ENCODE data around the gene TOR1A.
A peak's percentile ranks its signal among the peaks of the same experiment; 100 is the strongest.
"Not testable (repeated sequence)": the region's sequence is repeated elsewhere in the genome, so short reads cannot be mapped to it uniquely, and the experiment has no call there.

The TOR1A gene

DNA sequence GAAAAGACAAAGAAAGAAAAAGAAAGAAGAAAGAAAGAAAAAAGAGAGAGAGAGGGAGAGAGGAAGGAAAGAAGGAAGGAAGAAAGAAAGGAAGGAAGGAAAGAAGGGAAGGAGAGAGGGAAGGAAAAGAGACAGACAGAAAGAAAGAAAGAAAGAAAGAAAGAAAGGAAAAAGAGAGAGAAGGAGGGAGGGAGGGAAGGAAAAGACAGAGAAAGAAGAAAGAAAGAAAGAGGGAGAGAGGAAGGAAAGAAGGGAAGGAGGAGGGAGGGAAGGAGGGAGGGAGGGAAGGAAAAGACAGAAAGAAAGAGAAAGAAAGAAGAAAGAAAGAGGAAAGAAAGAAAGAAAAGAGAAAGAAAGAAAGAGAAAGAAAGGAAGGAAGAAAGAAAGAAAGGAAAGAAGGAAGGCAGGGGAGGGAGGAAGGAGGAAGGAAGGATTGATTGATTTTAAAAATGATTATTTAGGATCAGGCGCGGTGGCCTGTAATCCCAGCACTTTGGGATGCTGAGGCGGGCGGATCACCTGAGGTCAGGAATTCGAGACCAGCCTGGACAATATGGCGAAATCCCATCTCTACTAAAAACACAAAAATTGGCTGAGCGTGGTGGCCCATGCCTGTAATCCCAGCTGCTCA, 44.3 kb downstream of the TOR1A start:
- no peak for DNase-seq

DNA sequence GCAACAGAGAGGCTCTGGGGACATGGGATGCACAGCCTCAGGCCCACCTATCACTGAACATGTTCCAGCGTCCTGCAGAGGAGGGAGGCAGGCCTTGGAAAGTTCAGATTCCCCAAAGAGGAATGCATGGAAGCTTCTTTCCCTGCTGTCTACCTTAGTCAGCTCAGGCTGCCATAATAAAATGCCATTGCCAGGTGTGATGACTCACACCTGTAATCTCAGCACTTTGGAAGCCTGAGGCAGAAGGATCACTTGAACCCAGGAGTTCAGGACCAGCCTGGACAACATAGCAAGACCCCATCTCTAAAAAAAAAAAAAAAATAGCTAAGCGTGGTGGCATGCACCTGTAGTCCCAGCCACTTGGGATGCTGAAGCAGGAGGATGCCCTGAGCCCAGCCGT, 45.5 kb downstream of the TOR1A start:
- no peak for DNase-seq

DNA sequence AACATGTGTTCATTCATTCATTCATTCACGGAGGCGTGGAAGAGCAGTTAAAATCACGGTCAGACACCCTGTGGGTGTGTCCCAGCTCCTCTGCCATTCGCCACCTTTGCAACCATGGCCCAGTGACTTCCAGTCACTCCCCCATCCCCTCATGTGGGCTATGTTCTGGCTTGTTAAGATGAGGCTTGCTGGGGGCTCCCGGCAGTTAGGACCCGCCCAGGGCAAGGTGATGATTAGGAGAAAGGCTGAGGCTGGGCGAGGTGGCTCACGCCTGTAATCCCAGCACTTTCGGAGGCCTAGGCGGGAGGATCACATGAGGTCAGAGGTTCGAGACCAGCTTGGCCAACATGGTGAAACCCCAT, 46.2 kb downstream of the TOR1A start:
- DNase-seq, result no peak

DNA sequence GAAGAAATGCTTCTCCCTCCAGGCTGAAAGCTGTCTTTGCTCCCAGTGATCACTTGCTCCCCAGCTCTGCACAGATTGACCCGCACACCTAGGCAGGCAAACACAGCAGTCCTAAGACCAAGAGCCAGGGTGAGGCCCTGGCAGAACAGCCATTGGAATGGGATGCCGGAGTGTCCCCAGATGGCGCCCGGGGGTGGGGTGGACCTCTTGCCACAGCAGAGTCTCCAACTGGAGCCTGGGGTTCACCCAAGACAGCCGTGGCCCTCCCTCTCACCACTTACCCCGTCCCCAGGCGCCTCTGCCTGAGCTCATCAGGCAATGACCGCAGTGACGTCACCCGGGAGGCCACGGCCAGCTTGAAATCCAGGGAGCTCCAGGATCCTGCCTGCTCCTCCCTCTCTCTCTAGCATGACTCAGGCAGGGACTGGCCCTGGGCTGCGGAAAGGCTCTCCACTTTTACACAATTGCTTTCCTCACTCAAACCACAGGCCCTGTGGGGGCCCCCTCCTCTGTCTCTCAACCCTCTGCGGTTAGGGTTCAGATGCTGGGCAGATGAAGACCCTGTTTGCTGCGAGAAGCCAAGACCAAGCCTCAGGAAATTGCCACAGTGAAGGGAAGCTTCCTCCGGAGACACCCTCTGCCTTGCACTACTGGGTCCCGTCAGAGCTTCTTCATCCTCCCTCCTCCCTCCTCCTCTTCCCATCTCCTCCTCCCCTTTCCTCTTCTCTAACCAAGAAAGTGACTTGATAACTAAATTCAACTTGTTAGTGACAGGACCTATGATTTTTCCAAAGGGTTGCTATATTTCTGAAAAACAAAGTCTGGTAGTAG, 46.8 kb downstream of the TOR1A start:
- DNase-seq, result peak; percentile 17

DNA sequence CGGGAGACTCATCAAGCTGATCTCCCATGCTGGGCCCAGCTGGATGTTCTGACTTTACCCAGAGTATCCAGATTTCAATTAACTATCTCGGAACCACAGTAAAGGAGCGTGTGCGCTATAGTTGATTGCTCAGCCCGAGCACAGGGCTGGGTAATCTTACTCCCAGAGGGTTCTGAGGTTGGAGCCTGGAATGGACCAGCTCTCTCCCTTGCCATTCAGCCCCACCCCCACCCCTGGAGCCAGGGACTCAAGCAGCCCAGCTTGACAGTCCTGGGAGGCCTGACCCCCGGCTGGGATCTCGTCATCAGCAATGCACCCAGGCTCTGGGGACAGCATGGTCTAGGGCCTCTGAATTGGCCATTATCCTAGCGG, 47.4 kb downstream of the TOR1A start:
- DNase-seq, result no peak

DNA sequence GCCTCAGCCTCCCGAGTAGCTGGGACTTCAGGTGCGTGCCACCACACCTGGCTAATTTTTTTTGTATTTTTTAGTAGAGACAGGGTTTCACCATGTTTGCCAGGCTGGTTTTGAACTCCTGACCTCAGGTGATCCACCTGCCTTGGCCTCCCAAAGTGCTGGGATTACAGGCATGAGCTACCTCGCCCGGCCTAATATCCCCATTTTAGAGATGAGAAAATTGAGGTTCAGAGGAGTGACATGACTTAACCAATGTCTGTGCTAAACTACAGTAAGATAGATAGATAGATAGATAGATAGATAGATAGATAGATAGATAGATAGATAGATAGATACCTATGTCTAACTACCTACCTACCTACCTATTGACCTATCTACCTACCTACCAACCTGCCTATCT, 47.8 kb downstream of the TOR1A start:
- DNase-seq, result not testable (repeated sequence)

DNA sequence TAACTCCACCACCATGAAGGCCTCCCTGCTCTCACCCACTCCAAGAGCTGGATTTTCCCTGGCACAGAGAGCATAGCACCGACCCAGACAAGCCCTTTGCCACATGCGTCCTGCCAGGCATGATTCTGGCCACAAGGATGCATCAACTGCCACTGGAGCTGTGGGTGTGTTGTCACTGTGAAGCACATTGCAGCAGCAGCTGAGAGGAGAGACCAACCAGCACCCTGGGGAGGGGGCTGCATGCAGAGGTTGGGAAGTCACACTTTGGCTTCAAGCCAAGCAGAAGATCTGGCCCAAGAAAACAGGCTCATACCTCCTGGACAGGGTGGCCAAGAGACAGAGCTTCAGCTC, 48.5 kb downstream of the TOR1A start:
- no peak for DNase-seq

DNA sequence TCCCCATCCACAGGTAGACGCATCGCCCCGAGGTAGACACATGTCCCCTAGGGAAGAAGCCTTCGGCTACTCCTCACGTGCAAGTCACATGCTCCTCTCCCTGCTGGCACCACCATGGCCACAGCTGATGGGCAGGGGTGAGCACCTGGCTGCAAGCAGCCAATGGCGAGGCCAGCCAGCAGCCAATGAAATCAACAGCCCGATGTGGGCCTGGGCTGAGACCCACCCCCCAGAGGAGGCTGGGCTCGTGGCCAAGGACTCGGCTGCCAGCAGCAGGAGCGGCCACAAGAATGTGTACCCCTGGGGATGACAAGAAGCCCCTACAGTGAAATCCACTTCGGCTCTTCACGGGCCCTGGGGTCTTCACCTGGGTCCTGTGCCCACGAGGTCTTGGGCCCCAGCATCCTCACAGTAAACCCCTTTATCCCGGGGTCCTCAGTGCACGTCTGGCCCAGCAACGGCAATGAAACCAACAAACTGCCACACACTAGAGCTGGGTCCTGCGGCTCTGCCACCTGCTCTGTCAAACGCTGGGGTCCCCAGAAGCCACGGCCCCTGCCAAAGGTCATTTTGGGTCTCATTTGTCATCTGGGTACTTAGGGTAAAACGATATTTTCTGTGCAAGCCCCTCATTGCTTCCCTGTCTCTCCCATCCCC, 49.0 kb downstream of the TOR1A start:
- no peak for DNase-seq

DNA sequence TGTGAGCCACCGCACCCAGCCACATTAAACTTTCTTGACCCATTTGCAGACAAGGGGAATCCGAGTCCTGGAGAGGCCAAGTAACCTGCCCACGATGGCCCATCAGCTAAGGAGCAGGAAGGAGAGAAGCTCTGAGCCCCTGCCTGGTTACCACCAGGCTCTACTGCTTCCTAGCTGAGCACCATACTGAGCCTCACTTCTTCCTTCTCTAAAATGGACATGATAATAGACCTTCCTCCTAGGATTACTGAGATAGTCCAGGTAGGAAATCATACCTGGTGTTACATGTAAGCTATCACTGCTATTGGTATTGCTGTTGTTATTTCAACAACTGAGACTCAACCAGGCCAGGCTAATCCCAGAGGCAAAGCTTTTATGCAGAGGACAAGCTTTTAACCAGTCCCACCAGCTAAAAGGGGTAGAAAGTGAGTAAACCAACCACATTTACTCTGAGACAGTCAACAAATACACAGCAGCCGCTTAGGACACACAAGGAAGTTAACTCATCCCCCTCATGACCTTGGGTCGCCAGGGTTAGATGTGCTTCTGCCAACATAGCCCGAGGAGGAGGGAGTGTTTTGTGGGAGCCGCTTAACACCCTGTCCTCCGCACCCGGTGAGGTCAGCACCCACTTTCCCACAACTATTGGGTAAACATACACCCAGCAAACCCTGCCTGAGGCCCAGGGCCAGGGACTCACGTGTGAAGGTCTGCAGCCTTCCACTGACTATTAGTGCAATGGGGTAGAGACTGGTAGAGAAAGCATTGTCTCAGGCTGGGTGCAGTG, 50.5 kb downstream of the TOR1A start:
- DNase-seq, result no peak

DNA sequence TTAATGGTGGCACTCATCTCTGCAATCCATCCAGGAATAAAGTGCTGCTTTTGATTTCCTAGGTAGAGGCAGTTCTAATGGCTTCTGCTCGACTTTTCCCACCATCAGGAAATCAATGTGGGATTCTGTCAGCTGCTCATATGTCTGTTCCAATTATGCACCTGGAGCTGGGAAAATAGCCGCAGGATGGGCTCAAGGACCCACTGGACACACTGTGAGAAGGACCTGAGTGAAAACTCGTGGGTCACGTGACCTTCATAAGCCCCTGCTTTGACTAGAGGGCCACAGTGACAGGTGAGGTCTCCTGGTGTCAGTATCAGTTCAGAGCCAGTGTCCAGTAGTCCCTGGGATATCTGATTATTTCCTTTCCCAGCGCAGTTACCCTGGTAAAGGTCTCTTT, 53.2 kb downstream of the TOR1A start:
- no peak for DNase-seq

DNA sequence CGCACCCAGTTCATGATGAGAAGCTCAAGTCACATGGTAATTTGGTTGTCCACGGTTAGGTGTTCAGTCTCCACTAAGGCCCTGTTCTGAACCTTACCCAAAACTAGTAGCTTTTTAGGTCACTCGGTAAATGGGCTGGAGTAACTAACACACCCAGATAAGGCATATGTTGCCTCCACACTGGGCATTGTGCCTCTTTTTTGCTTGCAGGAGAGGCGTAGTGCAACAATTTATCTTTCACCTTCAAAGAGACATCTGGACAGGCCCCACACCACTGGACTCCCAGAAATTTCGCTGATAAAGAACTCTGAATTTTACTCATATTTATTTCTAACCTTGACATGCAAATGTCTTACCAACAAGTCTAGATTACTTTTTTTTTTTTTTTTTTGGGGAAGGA, 54.3 kb downstream of the TOR1A start:
- no peak for DNase-seq

DNA sequence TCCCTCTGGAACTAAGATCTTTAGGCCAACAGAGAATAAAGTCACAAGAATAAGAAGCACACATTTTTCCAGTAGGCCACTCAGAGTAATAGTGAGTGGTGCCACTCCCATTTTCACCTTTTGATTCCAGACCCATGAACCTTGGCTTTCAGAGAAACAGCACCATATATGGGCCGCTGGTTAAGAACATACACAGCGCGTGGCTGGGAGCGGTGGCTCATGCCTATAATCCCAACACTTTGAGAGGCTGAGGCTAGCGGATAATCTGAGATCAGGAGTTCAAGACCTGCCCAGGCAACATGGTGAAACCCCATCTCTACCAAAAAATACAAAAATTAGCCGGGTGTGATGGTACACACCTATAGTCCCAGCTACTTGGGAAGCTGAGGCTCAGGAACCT, 55.5 kb downstream of the TOR1A start:
- DNase-seq, result no peak

DNA sequence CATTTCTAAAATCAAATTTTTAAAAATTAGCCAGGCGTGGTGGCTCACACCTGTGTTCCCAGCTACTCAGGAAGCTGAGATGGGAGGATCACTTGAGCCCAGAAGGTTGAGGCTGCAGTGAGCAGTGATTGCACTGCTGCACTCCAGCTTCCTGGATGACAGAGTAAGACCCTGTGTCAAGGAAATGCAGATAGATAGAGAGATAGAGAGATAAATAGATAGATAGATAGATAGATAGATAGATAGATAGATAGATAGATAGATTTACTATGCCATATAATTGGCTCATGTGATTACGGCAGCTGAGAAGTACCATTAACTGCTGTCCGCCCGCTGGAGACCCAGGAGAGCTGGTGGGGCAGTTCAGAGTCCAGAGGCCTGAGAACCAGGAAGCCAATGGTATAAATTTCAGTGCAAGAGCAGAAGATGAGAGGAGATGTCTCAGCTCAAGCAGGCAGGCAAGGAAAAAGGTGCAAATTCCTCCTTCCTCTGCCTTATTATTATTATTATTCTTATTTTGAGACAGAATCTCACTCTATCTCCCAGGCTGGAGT, 58.1 kb downstream of the TOR1A start:
- DNase-seq, result no peak

DNA sequence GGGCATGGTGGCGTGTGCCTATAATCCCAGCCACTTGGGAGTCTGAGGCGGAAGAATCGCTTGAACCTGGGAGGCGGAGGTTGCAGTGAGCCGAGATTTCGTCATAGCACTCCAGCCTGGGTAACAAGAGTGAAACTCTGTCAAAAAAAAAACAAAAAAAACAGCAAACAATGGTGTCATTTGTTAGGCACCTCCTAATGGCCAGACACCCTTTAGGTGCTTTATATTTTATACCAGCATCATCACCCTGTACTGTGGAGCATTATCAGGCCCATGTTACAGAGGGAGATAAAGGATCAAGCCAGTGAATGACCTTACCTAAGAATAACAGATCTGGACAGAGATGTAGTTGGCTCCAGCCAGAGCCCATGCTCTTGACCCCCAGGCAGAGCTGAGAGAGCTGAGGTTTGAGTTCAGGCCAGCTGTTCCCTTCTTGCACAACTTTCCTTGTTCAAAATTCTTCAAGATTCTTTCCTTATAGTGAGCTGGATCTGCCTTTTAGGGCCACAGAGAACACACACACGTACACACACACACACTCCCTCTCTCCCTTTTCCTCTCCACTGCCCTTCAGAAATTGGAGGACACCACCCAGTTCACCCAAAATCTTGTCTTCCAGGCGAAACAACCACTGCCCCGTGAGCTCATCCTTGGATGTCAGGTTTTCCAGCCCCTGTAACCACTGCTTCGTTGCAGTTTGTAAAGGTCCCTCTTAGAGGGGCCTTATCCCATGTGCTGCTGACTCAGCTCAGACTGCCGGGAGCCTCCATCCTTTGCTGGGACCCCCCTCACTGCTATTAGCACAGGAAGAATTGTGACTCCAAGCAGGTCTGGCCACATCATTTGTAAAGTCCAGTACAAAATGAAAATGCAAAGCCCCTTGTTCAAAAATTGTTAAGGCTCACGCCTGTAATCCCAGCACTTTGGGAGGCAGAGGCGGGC, 60.7 kb downstream of the TOR1A start:
- no peak for DNase-seq

All from NCI-H146 (cell line).